Measurements from ENCODE around the gene SLAMF1.

Gene SLAMF1

GRCh38 chr1:160623862-160624261 is 23.0 kb downstream of the SLAMF1 start:
- Histone ChIP-seq H2AK5ac (ENCODE audit: low read length) (no peak overlapping the region), H3K27ac (ENCODE audit: low read depth, low read length) (no peak overlapping the region), H3K79me1 (ENCODE audit: low read length) (no peaks in the 10 kb centered on the region), H4K8ac (ENCODE audit: low read depth, low read length) (no peak overlapping the region), H3K23ac (ENCODE audit: low read length) (no peak overlapping the region), H3K56ac (ENCODE audit: low read length) (peak overlapping the region; percentile 30), H4K5ac (ENCODE audit: low read length) (peak overlapping the region; percentile 8), H3K27me3 (ENCODE audit: insufficient read depth, low read length, poor library complexity) (no peaks in the 10 kb centered on the region), H3K36me3 (ENCODE audit: control insufficient read depth, insufficient read depth, low read length) (no peaks in the 10 kb centered on the region), H2BK15ac (replicated peaks; ENCODE audit: low read depth) (no peak overlapping the region), H2BK120ac (ENCODE audit: low read depth, low read length) (no peak overlapping the region), H2BK5ac (ENCODE audit: low read length) (no peak overlapping the region), H3K4me3 (ENCODE audit: low read length) (no peak overlapping the region), H3K79me2 (ENCODE audit: control insufficient read depth, insufficient read depth, low read length) (no peaks in the 10 kb centered on the region), H3K18ac (ENCODE audit: low read length) (peak overlapping the region; percentile 19), H3K9ac (ENCODE audit: low read length) (no peak overlapping the region), H3K4ac (ENCODE audit: low read depth, low read length) (no peak overlapping the region), H3K4me2 (ENCODE audit: low read length) (no peak overlapping the region), H3K4me1 (ENCODE audit: control insufficient read depth, low read depth, low read length) (peaks cover 2% of the 10 kb centered on the region)
- DNase-seq, result no peak
- WGBS (ENCODE audit: extremely low coverage, insufficient coverage, low lambda C conversion rate), result no CpG with 5 or more reads among the region's 1 CpG

GRCh38 chr1:160623227-160623633 is 23.6 kb downstream of the SLAMF1 start:
- WGBS (ENCODE audit: extremely low coverage, insufficient coverage, low lambda C conversion rate), result no CpG with 5 or more reads among the region's 3 CpGs
- H3K79me1 ChIP-seq (ENCODE audit: low read length), result no peaks in the 10 kb centered on the region

GRCh38 chr1:160622501-160623226 is 24.2 kb downstream of the SLAMF1 start:
- H3K79me1 ChIP-seq (ENCODE audit: low read length), result no peaks in the 10 kb centered on the region
- no peak overlapping the region for H4K8ac ChIP-seq (ENCODE audit: low read depth, low read length)
- no peak overlapping the region for H3K4ac ChIP-seq (ENCODE audit: low read depth, low read length)
- H2BK15ac ChIP-seq (replicated peaks; ENCODE audit: low read depth), result peak overlapping the region; percentile 25
- no peak overlapping the region for H2BK120ac ChIP-seq (ENCODE audit: low read depth, low read length)
- WGBS (ENCODE audit: extremely low coverage, insufficient coverage, low lambda C conversion rate), result no CpG with 5 or more reads among the region's 5 CpGs
- peak overlapping the region; percentile 55 for H2AK5ac ChIP-seq (ENCODE audit: low read length)
- no peak overlapping the region for H3K4me2 ChIP-seq (ENCODE audit: low read length)
- H3K79me2 ChIP-seq (ENCODE audit: control insufficient read depth, insufficient read depth, low read length), result no peaks in the 10 kb centered on the region
- H2BK5ac ChIP-seq (ENCODE audit: low read length), result no peak overlapping the region
- no peaks in the 10 kb centered on the region for H3K4me1 ChIP-seq (ENCODE audit: control insufficient read depth, low read depth, low read length)
- H4K5ac ChIP-seq (ENCODE audit: low read length), result no peak overlapping the region
- H3K23ac ChIP-seq (ENCODE audit: low read length), result no peak overlapping the region
- peak overlapping the region; percentile 35 for H3K56ac ChIP-seq (ENCODE audit: low read length)
- DNase-seq, result no peak
- H3K18ac ChIP-seq (ENCODE audit: low read length), result peak overlapping the region; percentile 19
- no peak overlapping the region for H3K4me3 ChIP-seq (ENCODE audit: low read length)
- H3K27me3 ChIP-seq (ENCODE audit: insufficient read depth, low read length, poor library complexity), result no peaks in the 10 kb centered on the region
- no peak overlapping the region for H3K9ac ChIP-seq (ENCODE audit: low read length)
- H3K27ac ChIP-seq (ENCODE audit: low read depth, low read length), result no peak overlapping the region
- no peaks in the 10 kb centered on the region for H3K36me3 ChIP-seq (ENCODE audit: control insufficient read depth, insufficient read depth, low read length)

More at GRCh38 chr1:160623227-160623633, 23.6 kb downstream of the SLAMF1 start:
- Histone ChIP-seq H3K4ac (ENCODE audit: low read depth, low read length) (no peak overlapping the region), H3K4me2 (ENCODE audit: low read length) (no peak overlapping the region), H2BK5ac (ENCODE audit: low read length) (peak overlapping the region; percentile 1), H3K27me3 (ENCODE audit: insufficient read depth, low read length, poor library complexity) (no peaks in the 10 kb centered on the region), H3K23ac (ENCODE audit: low read length) (no peak overlapping the region), H3K56ac (ENCODE audit: low read length) (no peak overlapping the region), H2BK120ac (ENCODE audit: low read depth, low read length) (peak overlapping the region; percentile 16), H2AK5ac (ENCODE audit: low read length) (peak overlapping the region; percentile 84), H3K9ac (ENCODE audit: low read length) (no peak overlapping the region), H4K8ac (ENCODE audit: low read depth, low read length) (no peak overlapping the region), H4K5ac (ENCODE audit: low read length) (no peak overlapping the region), H2BK15ac (replicated peaks; ENCODE audit: low read depth) (no peak overlapping the region), H3K27ac (ENCODE audit: low read depth, low read length) (no peak overlapping the region), H3K36me3 (ENCODE audit: control insufficient read depth, insufficient read depth, low read length) (no peaks in the 10 kb centered on the region), H3K4me1 (ENCODE audit: control insufficient read depth, low read depth, low read length) (no peaks in the 10 kb centered on the region), H3K79me2 (ENCODE audit: control insufficient read depth, insufficient read depth, low read length) (no peaks in the 10 kb centered on the region), H3K4me3 (ENCODE audit: low read length) (no peak overlapping the region), H3K18ac (ENCODE audit: low read length) (peak overlapping the region; percentile 19)
- DNase-seq, result no peak

- no peak overlapping the region for H2BK15ac ChIP-seq (replicated peaks; ENCODE audit: low read depth)
- H3K56ac ChIP-seq (ENCODE audit: low read length), result peak overlapping the region; percentile 57
- H3K18ac ChIP-seq (ENCODE audit: low read length), result peak overlapping the region; percentile 45
- no CpG with 5 or more reads among the region's 8 CpGs for WGBS (ENCODE audit: extremely low coverage, insufficient coverage, low lambda C conversion rate)
- no peak overlapping the region for H4K8ac ChIP-seq (ENCODE audit: low read depth, low read length)
- peak overlapping the region; percentile 5 for H2AK5ac ChIP-seq (ENCODE audit: low read length)
- H2BK120ac ChIP-seq (ENCODE audit: low read depth, low read length), result no peak overlapping the region
- no peak overlapping the region for H3K27ac ChIP-seq (ENCODE audit: low read depth, low read length)
- H3K79me2 ChIP-seq (ENCODE audit: control insufficient read depth, insufficient read depth, low read length), result no peaks in the 10 kb centered on the region
- H3K4me1 ChIP-seq (ENCODE audit: control insufficient read depth, low read depth, low read length), result no peaks in the 10 kb centered on the region
- no peak overlapping the region for H3K4ac ChIP-seq (ENCODE audit: low read depth, low read length)
- H4K5ac ChIP-seq (ENCODE audit: low read length), result no peak overlapping the region
- H3K9ac ChIP-seq (ENCODE audit: low read length), result no peak overlapping the region
- no peak overlapping the region for H3K23ac ChIP-seq (ENCODE audit: low read length)
- no peaks in the 10 kb centered on the region for H3K27me3 ChIP-seq (ENCODE audit: insufficient read depth, low read length, poor library complexity)
- no peak overlapping the region for H3K4me2 ChIP-seq (ENCODE audit: low read length)
- no peak for DNase-seq
- H3K36me3 ChIP-seq (ENCODE audit: control insufficient read depth, insufficient read depth, low read length), result no peaks in the 10 kb centered on the region
- H3K4me3 ChIP-seq (ENCODE audit: low read length), result no peak overlapping the region
- peak overlapping the region; percentile 14 for H2BK5ac ChIP-seq (ENCODE audit: low read length)
- no peaks in the 10 kb centered on the region for H3K79me1 ChIP-seq (ENCODE audit: low read length)
These were observed 25.0 kb downstream of the SLAMF1 start for GRCh38 chr1:160621633-160622413.

- H3K79me2 ChIP-seq (ENCODE audit: control insufficient read depth, insufficient read depth, low read length), result no peaks in the 10 kb centered on the region
- H2BK5ac ChIP-seq (ENCODE audit: low read length), result no peak overlapping the region
- H3K79me1 ChIP-seq (ENCODE audit: low read length), result no peaks in the 10 kb centered on the region
These were observed 25.8 kb downstream of the SLAMF1 start for GRCh38 chr1:160620942-160621632.

More at GRCh38 chr1:160620942-160621632, 25.8 kb downstream of the SLAMF1 start:
- Histone ChIP-seq H4K5ac (ENCODE audit: low read length) (no peak overlapping the region), H3K4me2 (ENCODE audit: low read length) (no peak overlapping the region), H3K4me1 (ENCODE audit: control insufficient read depth, low read depth, low read length) (no peaks in the 10 kb centered on the region), H4K8ac (ENCODE audit: low read depth, low read length) (no peak overlapping the region), H3K56ac (ENCODE audit: low read length) (no peak overlapping the region), H2AK5ac (ENCODE audit: low read length) (no peak overlapping the region), H3K27ac (ENCODE audit: low read depth, low read length) (no peak overlapping the region), H3K36me3 (ENCODE audit: control insufficient read depth, insufficient read depth, low read length) (no peaks in the 10 kb centered on the region), H2BK15ac (replicated peaks; ENCODE audit: low read depth) (no peak overlapping the region), H2BK120ac (ENCODE audit: low read depth, low read length) (no peak overlapping the region), H3K9ac (ENCODE audit: low read length) (no peak overlapping the region), H3K27me3 (ENCODE audit: insufficient read depth, low read length, poor library complexity) (no peaks in the 10 kb centered on the region), H3K4me3 (ENCODE audit: low read length) (no peak overlapping the region), H3K23ac (ENCODE audit: low read length) (no peak overlapping the region), H3K4ac (ENCODE audit: low read depth, low read length) (no peak overlapping the region), H3K18ac (ENCODE audit: low read length) (no peak overlapping the region)
- DNase-seq, result no peak
- WGBS (ENCODE audit: extremely low coverage, insufficient coverage, low lambda C conversion rate), result no CpG with 5 or more reads among the region's 5 CpGs
